Stimulated activated naive CD8-positive, alpha-beta T cell treated with anti-CD3 and anti-CD28 coated beads, Interleukin-15, amount 100 ng/mL, for 72 hours (primary cell): Measurements from ENCODE around the gene DBF4B.

ENCODE experiments used
- ATAC-seq: fragments of 150-1000 bp; cut with Tn5 transposase; 2 replicates; pipeline ENCODE4 v1.10.0; 2021; ENCODE audit warnings: mild to moderate bottlenecking, moderate library complexity
- DNase-seq, 2 donors: peaks; one replicate each; pipeline ENCODE4 v3.0.0; 2021 to 2022
- H3K27ac Mint-ChIP-seq, 2 donors: one replicate each; pipeline ENCODE4 v1.8.0; 2022; ENCODE audit warnings: mild to moderate bottlenecking in 2 of 2, mixed read lengths in 2 of 2, moderate library complexity in 2 of 2
- H3K27me3 Mint-ChIP-seq: one replicate; pipeline ENCODE4 v1.8.0; 2022; ENCODE audit warnings: mixed read lengths
- H3K4me1 Mint-ChIP-seq: one replicate; pipeline ENCODE4 v1.8.0; 2022; ENCODE audit warnings: mild to moderate bottlenecking, mixed read lengths
- H3K4me3 Mint-ChIP-seq, 2 donors: one replicate each; pipeline ENCODE4 v1.8.0; 2022; ENCODE audit warnings: mild to moderate bottlenecking in 2 of 2, mixed read lengths in 2 of 2, moderate library complexity in 1 of 2
- H3K9me3 Mint-ChIP-seq, 2 donors: one replicate each; pipeline ENCODE4 v1.8.0; 2022; ENCODE audit warnings: mixed read lengths in 2 of 2

DBF4B gene

GRCh38 chr17:44777394-44778348, 69.2 kb downstream of the DBF4B start:
- Mint-ChIP-seq H3K9me3 (no peaks in the 10 kb centered on the region), H3K27me3 (peaks cover 37% of the 10 kb centered on the region), H3K4me1 (peaks cover 39% of the 10 kb centered on the region), H3K27ac (no peak overlapping the region), H3K4me3 (no peak overlapping the region)
- no peak for ATAC-seq
- no peak for DNase-seq

GRCh38 chr17:44778656-44779210, 70.3 kb downstream of the DBF4B start:
- no peak for DNase-seq
- no peak overlapping the region for H3K27ac Mint-ChIP-seq
- H3K4me1 Mint-ChIP-seq: peaks cover 38% of the 10 kb centered on the region
- peak overlapping the region; percentile 77 to 83 for H3K4me3 Mint-ChIP-seq
- peaks cover 30% of the 10 kb centered on the region for H3K27me3 Mint-ChIP-seq
- H3K9me3 Mint-ChIP-seq: no peaks in the 10 kb centered on the region
- ATAC-seq: no peak

DNA sequence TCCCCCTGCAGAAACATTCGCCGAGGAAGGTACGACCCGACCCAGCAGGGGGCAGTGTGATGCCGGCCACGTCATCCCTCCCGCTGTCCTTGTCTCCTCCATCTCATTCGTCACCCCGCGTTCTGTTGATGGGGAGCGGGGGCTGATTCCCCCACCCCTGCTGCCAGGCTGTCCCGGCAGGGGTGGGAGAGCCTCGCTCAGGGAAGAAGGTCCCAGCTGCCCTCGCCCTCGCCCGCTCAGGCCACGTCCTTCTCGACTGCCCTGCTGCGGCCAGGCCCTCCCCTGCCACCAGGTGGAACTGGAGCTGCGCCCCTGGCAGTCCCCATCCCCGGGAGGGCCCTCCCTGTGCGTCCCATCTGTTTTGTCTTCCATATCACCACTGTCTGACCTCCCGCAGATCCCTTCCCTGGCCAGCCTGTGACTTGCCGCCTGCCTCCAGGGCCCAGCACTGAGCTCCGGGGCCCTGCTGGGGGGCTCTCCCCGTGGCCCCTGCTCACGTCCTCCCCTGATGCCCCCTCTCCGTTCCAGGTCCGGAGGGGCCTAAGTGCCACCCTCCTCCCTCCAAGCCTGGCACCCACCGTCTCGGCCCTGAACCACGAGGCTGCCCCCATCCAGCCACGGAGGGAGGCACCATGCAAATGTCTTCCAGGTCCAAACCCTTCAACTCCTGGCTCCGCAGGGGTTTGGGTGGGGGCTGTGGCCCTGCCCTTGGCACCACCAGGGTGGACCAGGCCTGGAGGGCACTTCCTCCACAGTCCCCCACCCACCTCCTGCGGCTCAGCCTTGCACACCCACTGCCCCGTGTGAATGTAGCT, 71.0 kb downstream of the DBF4B start:
- H3K4me1 Mint-ChIP-seq: peaks cover 34% of the 10 kb centered on the region
- peak overlapping the region in 1 of 2 donors; percentile 82 for H3K27ac Mint-ChIP-seq
- ATAC-seq (peak; percentile 44), DNase-seq (peak; percentile 83)
- H3K9me3 Mint-ChIP-seq: no peaks in the 10 kb centered on the region
- H3K4me3 Mint-ChIP-seq: peak overlapping the region; percentile 77 to 83
- peaks cover 25% of the 10 kb centered on the region for H3K27me3 Mint-ChIP-seq

DNA sequence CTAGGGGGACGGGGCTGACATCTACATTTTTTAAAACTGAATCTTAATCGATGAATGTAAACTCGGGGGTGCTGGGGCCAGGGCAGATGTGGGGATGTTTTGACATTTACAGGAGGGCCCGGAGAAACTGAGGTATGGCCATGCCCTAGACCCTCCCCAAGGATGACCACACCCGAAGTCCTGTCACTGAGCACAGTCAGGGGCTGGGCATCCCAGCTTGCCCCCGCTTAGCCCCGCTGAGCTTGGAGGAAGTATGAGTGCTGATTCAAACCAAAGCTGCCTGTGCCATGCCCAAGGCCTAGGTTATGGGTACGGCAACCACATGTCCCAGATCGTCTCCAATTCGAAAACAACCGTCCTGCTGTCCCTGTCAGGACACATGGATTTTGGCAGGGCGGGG, 71.7 kb downstream of the DBF4B start:
- Mint-ChIP-seq H3K9me3 (no peaks in the 10 kb centered on the region), H3K4me1 (peaks cover 26% of the 10 kb centered on the region), H3K27ac (no peak overlapping the region), H3K4me3 (no peak overlapping the region), H3K27me3 (peaks cover 25% of the 10 kb centered on the region)
- no peak for ATAC-seq
- DNase-seq: no peak

GRCh38 chr17:44780845-44781480, 72.5 kb downstream of the DBF4B start:
- no peaks in the 10 kb centered on the region for H3K9me3 Mint-ChIP-seq
- no peak for DNase-seq
- peaks cover 18% of the 10 kb centered on the region for H3K4me1 Mint-ChIP-seq
- H3K27ac Mint-ChIP-seq: no peak overlapping the region
- H3K27me3 Mint-ChIP-seq: peaks cover 25% of the 10 kb centered on the region
- no peak overlapping the region for H3K4me3 Mint-ChIP-seq
- no peak for ATAC-seq

DNA sequence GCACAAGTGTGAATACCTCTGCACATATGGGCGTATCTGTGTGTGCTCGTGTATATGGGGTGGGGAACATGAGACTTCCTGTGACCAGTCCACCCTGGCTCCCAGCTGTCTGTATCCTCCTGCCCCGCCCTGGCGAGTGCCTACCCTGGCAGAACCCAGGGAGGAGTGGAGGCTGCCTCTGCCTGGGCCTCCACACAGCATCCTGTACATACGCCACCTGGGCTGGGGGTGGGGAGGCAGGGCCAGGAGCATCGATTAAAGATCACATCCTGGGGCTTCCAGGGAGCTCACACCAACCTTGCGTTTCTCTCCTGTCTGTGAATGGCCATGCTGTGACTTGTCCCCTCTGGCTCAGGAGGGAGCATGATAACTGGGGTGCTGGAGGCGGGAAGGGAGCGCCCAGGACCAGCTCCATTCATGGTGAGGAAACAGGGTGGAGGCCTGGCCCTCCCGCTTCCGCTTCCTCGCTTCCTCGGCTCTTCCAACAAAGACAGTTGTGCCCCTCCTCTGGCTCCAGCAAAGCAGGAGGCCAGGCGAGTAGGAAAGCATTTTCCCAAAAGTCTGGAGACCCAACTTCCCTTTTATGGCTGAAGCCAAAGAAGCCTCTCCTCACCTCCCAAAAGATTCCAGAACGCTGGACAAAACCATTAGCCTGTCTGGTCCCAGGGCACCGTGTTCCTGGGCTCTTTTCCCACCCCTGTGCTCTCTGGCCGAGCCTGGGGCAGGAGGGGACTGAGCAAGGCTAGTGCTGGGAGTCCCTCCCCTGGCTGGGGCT, 73.3 kb downstream of the DBF4B start:
- ATAC-seq: no peak
- Mint-ChIP-seq H3K4me1 (peaks cover 13% of the 10 kb centered on the region), H3K27ac (no peak overlapping the region), H3K9me3 (no peaks in the 10 kb centered on the region), H3K27me3 (peaks cover 21% of the 10 kb centered on the region), H3K4me3 (no peak overlapping the region)
- DNase-seq: no peak

GRCh38 chr17:44782326-44782850, 73.9 kb downstream of the DBF4B start:
- H3K27ac Mint-ChIP-seq: no peak overlapping the region
- DNase-seq (no peak), ATAC-seq (no peak)
- peaks cover 14% of the 10 kb centered on the region for H3K27me3 Mint-ChIP-seq
- peaks cover 13% of the 10 kb centered on the region for H3K4me1 Mint-ChIP-seq
- H3K9me3 Mint-ChIP-seq: no peaks in the 10 kb centered on the region
- no peak overlapping the region for H3K4me3 Mint-ChIP-seq

- ATAC-seq: no peak
- H3K27me3 Mint-ChIP-seq: no peaks in the 10 kb centered on the region
- H3K27ac Mint-ChIP-seq: no peak overlapping the region
- H3K4me3 Mint-ChIP-seq: no peak overlapping the region
- no peak for DNase-seq
- no peaks in the 10 kb centered on the region for H3K4me1 Mint-ChIP-seq
- no peaks in the 10 kb centered on the region for H3K9me3 Mint-ChIP-seq
Observed at GRCh38 chr17:44785921-44786320, 77.5 kb downstream of the DBF4B start.

DNA sequence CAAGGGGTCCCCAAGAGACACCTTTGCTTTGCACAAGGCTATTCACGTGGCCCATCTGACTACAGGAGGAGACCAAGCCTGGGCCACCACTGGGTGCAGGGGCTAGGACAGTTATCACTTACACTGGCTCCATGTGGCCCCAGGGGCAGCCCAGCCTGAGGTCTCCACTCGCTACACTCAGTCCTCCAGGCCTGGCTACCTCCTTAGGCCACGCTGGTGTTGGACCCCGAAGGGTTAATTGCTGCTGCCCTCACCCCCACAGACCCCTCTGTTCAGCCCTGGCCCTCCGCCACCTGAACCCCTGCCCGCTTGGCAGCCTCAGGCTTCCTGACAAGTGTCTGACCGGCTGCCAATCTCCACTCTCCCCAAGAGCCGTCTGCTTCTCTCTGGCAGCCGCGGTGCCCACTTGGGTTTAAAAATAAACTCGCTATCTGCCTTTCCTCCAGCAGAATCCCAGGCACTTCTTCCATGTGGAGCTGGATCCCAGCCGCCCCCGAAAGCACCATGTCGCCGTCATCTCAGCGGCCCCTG, 78.2 kb downstream of the DBF4B start:
- DNase-seq: no peak
- H3K9me3 Mint-ChIP-seq: no peaks in the 10 kb centered on the region
- ATAC-seq: no peak
- no peak overlapping the region for H3K27ac Mint-ChIP-seq
- no peaks in the 10 kb centered on the region for H3K27me3 Mint-ChIP-seq
- no peak overlapping the region for H3K4me3 Mint-ChIP-seq
- no peaks in the 10 kb centered on the region for H3K4me1 Mint-ChIP-seq

- H3K4me1 Mint-ChIP-seq: no peaks in the 10 kb centered on the region
- H3K27me3 Mint-ChIP-seq: no peaks in the 10 kb centered on the region
- DNase-seq (no peak), ATAC-seq (no peak)
- peak overlapping the region in 1 of 2 donors; percentile 29 for H3K27ac Mint-ChIP-seq
- no peaks in the 10 kb centered on the region for H3K9me3 Mint-ChIP-seq
- no peak overlapping the region for H3K4me3 Mint-ChIP-seq
Observed at GRCh38 chr17:44787271-44787940, 78.9 kb downstream of the DBF4B start.

DNA sequence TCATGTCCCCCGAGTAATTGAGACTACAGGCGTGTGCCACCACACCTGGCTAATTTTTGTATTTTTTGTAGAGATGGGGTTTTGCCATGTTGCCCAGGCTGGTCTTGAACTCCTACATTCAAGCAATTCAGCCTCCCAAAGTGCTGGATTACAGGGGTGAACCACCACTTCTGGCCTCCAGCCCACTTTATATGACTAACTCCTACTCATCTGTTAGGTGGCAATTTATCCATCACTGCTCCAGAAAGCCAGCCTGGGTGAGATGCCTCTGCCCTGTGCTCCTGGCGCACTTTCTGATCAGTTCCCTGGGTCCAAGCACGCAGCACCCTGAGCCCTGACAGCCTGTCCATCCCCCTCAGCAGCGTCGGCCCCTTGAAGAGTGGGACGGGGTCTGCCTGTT, 79.7 kb downstream of the DBF4B start:
- no peaks in the 10 kb centered on the region for H3K4me1 Mint-ChIP-seq
- H3K27me3 Mint-ChIP-seq: no peaks in the 10 kb centered on the region
- H3K4me3 Mint-ChIP-seq: no peak overlapping the region
- DNase-seq: no peak
- ATAC-seq: no peak
- no peaks in the 10 kb centered on the region for H3K9me3 Mint-ChIP-seq
- H3K27ac Mint-ChIP-seq: no peak overlapping the region

DNA sequence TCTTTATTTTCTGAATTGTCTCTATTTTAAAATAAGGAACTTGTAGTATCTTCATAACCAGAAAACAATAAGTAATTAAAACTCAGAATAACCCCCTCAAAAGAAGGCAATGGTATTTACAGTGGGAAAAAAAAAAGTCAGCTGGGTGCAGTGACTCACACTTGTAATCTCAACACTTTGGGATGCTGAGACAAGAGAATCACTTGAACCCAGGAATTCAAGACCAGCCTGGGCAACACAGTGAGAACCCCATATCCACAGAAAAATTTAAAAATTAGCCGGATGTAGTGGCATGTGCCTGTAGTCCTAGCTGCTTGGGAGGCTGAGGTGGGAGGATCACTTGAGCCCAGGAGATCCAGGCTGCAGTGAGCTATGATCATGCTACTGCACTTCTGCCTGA, 83.8 kb downstream of the DBF4B start:
- no peak overlapping the region for H3K27ac Mint-ChIP-seq
- H3K4me1 Mint-ChIP-seq: peaks cover 12% of the 10 kb centered on the region
- ATAC-seq (no peak), DNase-seq (no peak)
- H3K27me3 Mint-ChIP-seq: no peaks in the 10 kb centered on the region
- H3K4me3 Mint-ChIP-seq: no peak overlapping the region
- H3K9me3 Mint-ChIP-seq: no peaks in the 10 kb centered on the region

DNA sequence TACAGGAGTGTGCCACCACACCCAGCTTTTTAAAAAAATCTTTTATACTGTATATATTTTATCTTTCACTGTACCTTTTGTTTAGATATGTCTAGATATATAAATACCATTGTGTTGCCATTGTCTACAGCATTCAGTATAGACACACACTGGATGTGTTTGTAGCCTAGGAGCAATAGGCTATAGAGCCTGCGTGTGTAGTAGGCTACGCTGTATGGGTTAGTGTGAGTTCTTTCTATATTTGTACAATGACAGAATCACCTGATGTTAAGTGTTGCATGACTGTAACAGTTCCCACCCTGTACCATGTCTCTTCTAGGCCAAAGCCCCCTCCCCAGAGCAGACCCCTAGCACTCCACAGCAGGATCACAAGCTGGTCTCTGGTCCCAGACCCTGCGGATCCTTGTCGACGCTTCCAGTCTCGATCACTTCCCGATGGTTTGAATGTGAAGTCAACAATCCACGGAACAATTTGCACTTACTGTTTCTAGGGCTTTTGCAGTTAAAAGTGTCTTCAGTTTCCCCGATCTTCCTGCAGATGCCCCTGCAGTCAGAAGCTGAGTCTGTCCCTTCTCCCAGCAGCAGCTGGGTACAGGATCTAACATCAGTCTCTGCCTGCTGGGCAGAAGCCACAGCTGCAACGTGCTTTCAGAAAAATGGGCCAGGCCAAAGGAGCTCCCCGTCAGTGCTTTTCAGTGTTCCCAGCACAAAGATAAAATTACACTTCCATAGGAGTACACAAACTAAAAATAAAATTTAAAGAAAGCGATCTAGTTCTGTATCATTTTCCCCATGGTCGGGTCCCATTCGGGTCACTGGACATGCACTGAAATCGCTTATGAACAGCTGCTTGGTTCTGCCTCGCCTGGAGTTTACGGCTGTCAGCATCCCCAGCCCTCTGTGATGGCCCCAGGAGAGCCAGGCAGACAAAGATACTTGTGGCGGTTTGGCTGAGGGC, 85.7 kb downstream of the DBF4B start:
- H3K27me3 Mint-ChIP-seq: no peaks in the 10 kb centered on the region
- no peak overlapping the region for H3K4me3 Mint-ChIP-seq
- peaks cover 12% of the 10 kb centered on the region for H3K4me1 Mint-ChIP-seq
- DNase-seq: no peak
- no peaks in the 10 kb centered on the region for H3K9me3 Mint-ChIP-seq
- ATAC-seq: no peak
- no peak overlapping the region for H3K27ac Mint-ChIP-seq
